GM13976 (cell line): ENCODE results near the gene GPR183.

Experiments
- DNase-seq: peaks from one replicate; pipeline ENCODE4 v3.0.0; 2012; ENCODE audit warnings: low spot score
- CTCF ChIP-seq: IDR thresholded peaks from 2 replicates; pipeline ENCODE4 v1.5.1; 2012; ENCODE audit warnings: borderline replicate concordance, mild to moderate bottlenecking; ENCODE audit not compliant: insufficient read depth; ENCODE audit errors: extremely low read depth, missing control alignments, control extremely low read depth
- in situ Hi-C: fragments of 300-500 bp; cut with MboI; formaldehyde crosslinking; loops from one replicate; pipeline ENCODE4 v1.12.0; 2022; ENCODE audit warnings: low sequenced_read_pairs, mixed read lengths, inconsistent platforms; ENCODE audit not compliant: unreplicated experiment

Gene GPR183

GRCh38 chr13:99258210-99258860 is 48.9 kb downstream of the GPR183 start, which contains the start of gene GPR18:
Gene GPR18 (minus strand): TSS chr13:99258379. CDS start chr13:99255872, 2,507 bp downstream.
- in situ Hi-C loops: no loop called here
- no peak for TF ChIP-seq CTCF
- DNase-seq: peak; percentile 47

GRCh38 chr13:99257291-99257690 is 49.9 kb downstream of the GPR183 start:
- in situ Hi-C loops: no loop called here
- TF ChIP-seq CTCF: no peak
- DNase-seq: no peak

- DNase-seq: no peak
- TF ChIP-seq CTCF: no peak
- in situ Hi-C loops: no loop called here
Measured at GRCh38 chr13:99256709-99257108, 50.5 kb downstream of the GPR183 start.

GRCh38 chr13:99256283-99256682 is 50.9 kb downstream of the GPR183 start:
- no peak for TF ChIP-seq CTCF
- no peak for DNase-seq
- in situ Hi-C loops: no loop called here

GRCh38 chr13:99255271-99255670 is 51.9 kb downstream of the GPR183 start:
- DNase-seq: no peak
- in situ Hi-C loops: no loop called here
- TF ChIP-seq CTCF: no peak

- no peak for DNase-seq
- TF ChIP-seq CTCF: no peak
- in situ Hi-C loops: no loop called here
Measured at GRCh38 chr13:99254830-99255229, 52.4 kb downstream of the GPR183 start.
